Neutrophil (primary cell): ENCODE results near the gene PPARA.
A peak's percentile ranks its signal among the peaks of the same experiment; 100 is the strongest.

ENCODE experiments used
- H3K27ac ChIP-seq: fragments of 200-600 bp; sonication (generic); 2 replicates; pipeline ENCODE4 v1.5.1; 2016; ENCODE audit warnings: mild to moderate bottlenecking, moderate library complexity
- H3K27me3 ChIP-seq: fragments of 200-600 bp; sonication (generic); 2 replicates; pipeline ENCODE4 v1.6.0; 2016; ENCODE audit warnings: mild to moderate bottlenecking
- H3K36me3 ChIP-seq: fragments of 200-600 bp; sonication (generic); 2 replicates; pipeline ENCODE4 v1.5.1; 2017
- H3K4me1 ChIP-seq, 2 experiments: fragments of 200-600 bp in 1 of 2; sonication (generic) in 1 of 2; 1 replicate in 1 of 2; 2 replicates in 1 of 2; pipeline versions ENCODE4 v1.5.1 to v1.6.1; 2013 to 2016; ENCODE audit warnings: low read depth in 1 of 2, low read length in 1 of 2, mild to moderate bottlenecking in 1 of 2, moderate library complexity in 1 of 2; ENCODE audit not compliant: control insufficient read depth in 1 of 2, insufficient read depth in 1 of 2
- H3K4me3 ChIP-seq, 2 experiments: fragments of 200-600 bp in 1 of 2; sonication (generic) in 1 of 2; 1 replicate in 1 of 2; 2 replicates in 1 of 2; pipeline ENCODE4 v1.5.1; 2013 to 2016; ENCODE audit warnings: low read depth in 1 of 2, low read length in 1 of 2, mild to moderate bottlenecking in 1 of 2, moderate library complexity in 1 of 2
- H3K9me3 ChIP-seq: fragments of 200-600 bp; sonication (generic); 2 replicates; pipeline ENCODE4 v1.5.1; 2016
- CTCF ChIP-seq: fragments of 200-600 bp; sonication (generic); IDR thresholded peaks from 2 replicates; pipeline ENCODE4 v1.5.1; 2016; ENCODE audit warnings: antibody characterized with exemption

The PPARA gene

GRCh38 chr22:46250035-46250782, 99.9 kb downstream of the PPARA start, which contains the start of gene CDPF1:
TSS of gene CDPF1 (minus strand) at chr22:46250293. CDS start at chr22:46248284, 2,009 bp downstream.
- peaks cover 15% of the 10 kb centered on the region in 2 experiments for H3K4me1 ChIP-seq
- no peaks in the 10 kb centered on the region for H3K27me3 ChIP-seq

GRCh38 chr22:46250783-46251125, 100.4 kb downstream of the PPARA start:
- Histone ChIP-seq H3K9me3 (no peaks in the 10 kb centered on the region), H3K4me1 (peaks cover 15% of the 10 kb centered on the region in 2 experiments), H3K27me3 (no peaks in the 10 kb centered on the region), H3K36me3 (no peaks in the 10 kb centered on the region), H3K4me3 (peak overlapping the region; percentile 79 to 90), H3K27ac (peak overlapping the region; percentile 80)
- TF ChIP-seq CTCF = no peak

More at GRCh38 chr22:46250035-46250782, 99.9 kb downstream of the PPARA start, which contains the start of gene CDPF1:
- Histone ChIP-seq H3K27ac (peak within 1 kb of the TSS; percentile 80), H3K36me3 (no peaks in the 10 kb centered on the region), H3K9me3 (no peaks in the 10 kb centered on the region), H3K4me3 (peak within 1 kb of the TSS; percentile 79 to 90)
- peak; percentile 55 for TF ChIP-seq CTCF

- TF ChIP-seq CTCF = no peak
- Histone ChIP-seq H3K27ac (no peak overlapping the region), H3K4me3 (peak overlapping the region; percentile 79 to 90)
Measured at GRCh38 chr22:46251266-46251665, 100.9 kb downstream of the PPARA start.

GRCh38 chr22:46251816-46252380, 101.6 kb downstream of the PPARA start:
- H3K36me3 ChIP-seq = no peaks in the 10 kb centered on the region
- no peak for TF ChIP-seq CTCF
- H3K27me3 ChIP-seq = no peaks in the 10 kb centered on the region
- no peak overlapping the region for H3K4me3 ChIP-seq
- H3K27ac ChIP-seq = no peak overlapping the region
- H3K4me1 ChIP-seq = peaks cover 15% of the 10 kb centered on the region in 2 experiments
- no peaks in the 10 kb centered on the region for H3K9me3 ChIP-seq

More at GRCh38 chr22:46251266-46251665, 100.9 kb downstream of the PPARA start:
- H3K36me3 ChIP-seq = no peaks in the 10 kb centered on the region
- peaks cover 15% of the 10 kb centered on the region in 2 experiments for H3K4me1 ChIP-seq
- no peaks in the 10 kb centered on the region for H3K9me3 ChIP-seq
- no peaks in the 10 kb centered on the region for H3K27me3 ChIP-seq

- Histone ChIP-seq H3K27ac (no peak overlapping the region), H3K4me3 (no peak overlapping the region), H3K4me1 (peaks cover 19 to 23% of the 10 kb centered on the region in 2 experiments), H3K36me3 (no peaks in the 10 kb centered on the region), H3K27me3 (no peaks in the 10 kb centered on the region), H3K9me3 (no peaks in the 10 kb centered on the region)
- TF ChIP-seq CTCF = no peak
Measured at GRCh38 chr22:46256358-46256958, 106.1 kb downstream of the PPARA start.
